HG02610 (cell line): Measurements from ENCODE around the gene FCN2.
"Not testable (repeated sequence)": the region's sequence is repeated elsewhere in the genome, so short reads cannot be mapped to it uniquely, and the experiment has no call there.

ENCODE experiments used
- ATAC-seq: cut with Tn5 transposase; IDR thresholded peaks from one replicate; pipeline ENCODE4 v1.9.1; 2021; ENCODE audit warnings: mild to moderate bottlenecking, moderate library complexity; ENCODE audit not compliant: unreplicated experiment

The FCN2 gene

GRCh38 chr9:134847138-134847537 is 33.5 kb upstream of the FCN2 start:
- no peak for ATAC-seq

DNA sequence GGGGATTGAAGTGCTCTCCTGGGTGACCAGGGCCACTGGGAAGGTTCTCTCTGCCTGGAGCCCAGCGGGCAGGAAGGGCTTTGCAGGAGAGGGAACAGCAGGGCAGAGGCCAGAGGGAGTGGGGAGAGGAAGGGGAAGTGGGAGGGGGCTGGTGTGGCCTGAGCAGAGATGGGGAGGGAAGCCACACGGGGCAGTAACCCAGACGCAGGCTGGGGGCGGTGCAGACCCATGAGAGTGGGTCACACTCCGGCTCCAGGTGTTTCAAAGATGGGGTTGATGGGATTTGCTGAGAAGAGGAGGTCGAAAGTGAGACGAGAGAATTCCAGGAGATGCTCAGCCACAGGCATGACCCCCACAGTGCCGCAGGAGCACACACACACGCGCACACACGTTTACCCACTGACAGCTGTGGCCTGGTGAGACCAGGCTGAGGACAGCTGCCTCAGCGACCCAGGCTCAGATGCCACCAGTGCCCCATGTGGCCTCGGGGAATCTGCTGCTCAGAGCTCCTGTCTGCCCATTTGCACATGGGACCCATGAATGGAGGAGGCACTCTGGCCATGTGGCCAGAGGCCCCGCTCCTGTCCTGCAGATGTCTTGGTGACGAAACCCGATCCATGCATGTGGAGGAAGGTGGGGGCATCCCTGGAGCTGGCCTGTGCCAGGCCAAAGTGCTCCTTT is 32.7 kb upstream of the FCN2 start:
- ATAC-seq = no peak

DNA sequence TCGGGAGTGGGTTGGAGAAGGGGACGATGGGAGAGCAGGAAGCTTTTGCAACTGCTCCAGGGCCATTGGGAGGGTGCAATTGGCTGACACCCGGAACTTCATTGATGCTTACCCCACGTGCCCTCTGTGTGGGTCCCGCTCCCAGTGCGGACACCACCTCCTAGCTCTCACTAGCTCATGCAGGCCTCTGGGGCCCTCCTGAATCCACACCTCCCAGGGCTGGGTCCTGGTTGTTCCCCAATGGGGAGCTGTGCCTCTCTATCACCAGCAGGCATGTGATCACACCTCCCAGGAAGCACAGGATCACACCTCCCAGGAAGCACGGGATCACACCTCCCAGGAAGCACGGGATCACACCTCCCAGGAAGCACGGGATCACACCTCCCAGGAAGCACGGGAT is 32.1 kb upstream of the FCN2 start:
- ATAC-seq = no peak

DNA sequence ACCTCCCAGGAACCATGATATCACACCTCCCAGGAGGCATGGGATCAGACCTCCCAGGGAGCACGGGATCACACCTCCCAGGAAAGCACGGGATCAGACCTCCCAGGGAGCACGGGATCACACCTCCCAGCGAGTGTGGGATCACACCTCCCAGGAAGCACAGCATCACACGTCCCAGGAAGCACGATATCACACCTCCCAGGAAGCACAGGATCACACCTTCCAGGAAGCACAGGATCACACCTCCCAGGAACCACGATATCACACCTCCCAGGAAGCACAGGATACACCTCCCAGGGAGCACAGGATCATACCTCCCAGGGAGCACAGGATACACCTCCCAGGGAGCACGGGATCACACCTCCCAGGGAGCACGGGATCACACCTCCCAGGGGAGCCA is 30.0 kb upstream of the FCN2 start:
- no peak for ATAC-seq

DNA sequence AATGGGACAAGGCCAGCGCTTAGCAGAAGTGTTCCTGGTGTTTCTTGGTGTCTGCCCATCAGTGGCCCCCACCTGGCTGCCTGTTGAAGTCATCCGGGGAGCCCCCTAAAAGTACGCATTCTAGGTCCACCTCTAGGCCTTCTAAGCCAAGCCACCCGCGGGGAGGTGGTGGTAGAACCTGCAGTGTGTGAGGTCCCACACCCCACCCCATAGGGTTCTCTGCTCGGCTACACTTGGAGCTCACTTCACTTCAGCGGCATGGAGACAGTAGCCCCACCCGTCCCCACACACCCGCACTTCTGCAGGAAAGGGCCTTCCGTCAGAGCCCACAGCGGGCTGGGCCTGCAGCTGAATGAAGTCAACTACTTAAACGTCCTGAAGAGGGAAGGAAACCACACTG is 29.6 kb upstream of the FCN2 start:
- no peak for ATAC-seq

GRCh38 chr9:134852906-134853654 is 27.5 kb upstream of the FCN2 start:
- no peak for ATAC-seq

- no peak for ATAC-seq
These were observed 26.7 kb upstream of the FCN2 start for GRCh38 chr9:134853893-134854292.

DNA sequence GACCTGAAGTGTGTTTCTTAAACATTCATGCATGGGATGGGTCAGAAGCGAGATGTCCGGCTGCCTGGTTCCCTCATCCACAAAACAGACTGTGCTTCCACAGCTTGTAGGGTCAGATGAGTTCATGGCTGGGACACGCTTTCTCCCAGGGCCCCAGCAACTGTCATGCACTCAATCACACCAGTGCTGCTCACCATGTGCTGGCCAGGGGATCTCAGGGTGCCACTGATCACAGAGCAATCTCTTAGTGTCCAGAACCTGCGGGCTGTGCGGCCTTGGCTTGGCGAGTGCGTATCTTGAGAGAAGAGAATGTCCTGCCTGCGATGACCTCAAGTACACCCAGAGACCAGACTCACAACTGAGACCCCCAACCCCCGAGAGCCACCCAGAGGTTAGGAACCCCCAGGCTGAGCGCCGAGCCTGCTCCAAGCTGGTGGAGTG is 26.0 kb upstream of the FCN2 start:
- ATAC-seq = no peak

GRCh38 chr9:134855231-134855899 is 25.2 kb upstream of the FCN2 start:
- no peak for ATAC-seq

DNA sequence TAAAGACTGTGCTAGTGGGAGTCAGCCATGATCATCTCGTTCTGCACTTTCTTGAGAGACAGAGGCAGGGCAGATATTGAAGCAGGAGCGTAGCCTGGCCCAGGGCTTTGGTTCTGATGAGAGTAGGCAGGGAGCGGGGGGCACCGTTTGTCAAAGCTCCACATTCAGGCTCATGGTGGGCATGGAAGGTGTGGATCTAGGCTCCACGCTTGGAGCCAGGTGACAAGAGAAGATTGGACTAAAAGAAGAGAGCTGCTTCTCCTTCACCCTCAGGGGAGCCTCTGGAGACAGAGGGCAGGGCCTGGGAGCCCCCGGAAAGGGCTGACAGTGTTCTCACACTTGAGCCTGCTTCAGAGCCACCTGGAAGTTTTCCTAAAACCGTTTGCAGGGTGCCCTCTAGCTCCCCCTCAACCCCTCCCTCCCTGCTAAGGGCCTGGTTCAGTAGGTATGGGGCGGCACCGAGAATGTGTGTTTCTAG is 24.7 kb upstream of the FCN2 start:
- no peak for ATAC-seq

GRCh38 chr9:134857451-134857850 is 23.2 kb upstream of the FCN2 start:
- not testable (repeated sequence) for ATAC-seq

DNA sequence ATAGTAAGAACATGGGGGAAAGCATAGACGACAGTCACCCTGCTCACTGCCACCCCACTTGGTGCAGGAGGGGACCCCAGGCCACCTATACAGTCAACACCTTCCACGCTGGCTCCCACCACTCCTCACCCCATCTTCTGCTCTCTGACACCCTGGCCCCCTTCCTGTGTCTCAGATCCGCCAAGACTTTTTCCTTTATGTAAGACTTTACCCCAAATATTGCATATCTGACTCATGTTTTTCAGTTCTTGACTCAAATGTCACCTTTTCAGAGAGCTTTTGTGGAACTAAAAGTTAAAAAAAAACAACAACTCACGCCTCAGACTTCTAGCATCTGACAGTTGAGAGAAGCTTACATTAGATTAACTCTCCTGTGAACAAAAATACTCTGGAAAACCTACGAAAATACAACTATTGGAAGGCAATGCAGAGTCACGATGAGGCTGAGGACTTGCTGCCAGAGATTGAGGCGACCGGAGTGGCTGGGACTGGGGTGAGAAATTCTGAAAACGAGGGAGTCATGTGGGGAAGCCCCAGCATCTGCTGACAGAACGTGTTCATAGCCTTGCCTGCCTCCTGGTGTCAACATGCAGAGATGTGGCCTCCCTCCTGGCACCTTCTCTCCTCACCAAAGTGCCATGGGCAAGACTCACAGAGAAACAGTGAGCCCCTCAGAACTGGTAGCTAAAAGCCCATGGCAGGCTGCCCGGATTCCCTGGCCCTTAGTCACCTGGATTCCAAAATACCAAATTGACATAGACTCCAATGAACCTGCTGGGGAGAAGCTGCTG is 22.4 kb upstream of the FCN2 start:
- ATAC-seq = peak; percentile 76

- ATAC-seq = no peak
These were observed 20.1 kb upstream of the FCN2 start for GRCh38 chr9:134860510-134860909.

DNA sequence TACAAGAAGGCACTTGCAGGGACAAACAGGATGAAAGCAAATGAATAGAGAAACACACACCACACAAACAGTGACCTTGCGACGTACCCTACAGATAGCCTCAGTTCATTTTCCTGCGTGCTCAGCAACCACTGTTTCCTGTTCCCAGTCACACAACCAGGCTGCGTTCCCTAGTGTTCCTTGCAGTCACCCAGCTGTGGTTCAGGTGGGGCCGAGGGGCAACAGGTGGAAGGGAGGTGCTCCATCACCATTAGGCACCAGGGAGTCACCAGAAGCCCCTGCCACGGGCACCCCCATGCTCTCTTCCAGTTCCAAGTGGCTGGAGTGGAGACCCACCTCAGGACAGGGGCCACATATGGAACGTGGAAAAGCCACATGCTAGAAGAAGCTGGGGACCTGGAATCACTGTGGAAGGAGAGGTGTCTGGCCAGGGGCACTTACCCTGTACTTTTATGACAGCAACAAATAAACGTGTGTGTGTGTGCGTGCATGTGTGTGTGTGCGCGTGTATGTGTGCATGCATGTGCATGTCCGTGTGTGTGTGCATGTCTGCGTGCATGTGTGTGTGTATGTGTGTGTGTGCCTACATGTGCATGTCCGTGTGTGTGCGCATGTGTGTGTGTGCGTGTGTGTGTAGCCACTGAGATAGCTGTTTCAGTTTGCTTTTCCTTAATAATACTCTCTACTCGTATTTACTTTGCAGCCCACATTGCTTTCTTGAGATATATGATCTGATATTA is 18.8 kb upstream of the FCN2 start:
- no peak for ATAC-seq

DNA sequence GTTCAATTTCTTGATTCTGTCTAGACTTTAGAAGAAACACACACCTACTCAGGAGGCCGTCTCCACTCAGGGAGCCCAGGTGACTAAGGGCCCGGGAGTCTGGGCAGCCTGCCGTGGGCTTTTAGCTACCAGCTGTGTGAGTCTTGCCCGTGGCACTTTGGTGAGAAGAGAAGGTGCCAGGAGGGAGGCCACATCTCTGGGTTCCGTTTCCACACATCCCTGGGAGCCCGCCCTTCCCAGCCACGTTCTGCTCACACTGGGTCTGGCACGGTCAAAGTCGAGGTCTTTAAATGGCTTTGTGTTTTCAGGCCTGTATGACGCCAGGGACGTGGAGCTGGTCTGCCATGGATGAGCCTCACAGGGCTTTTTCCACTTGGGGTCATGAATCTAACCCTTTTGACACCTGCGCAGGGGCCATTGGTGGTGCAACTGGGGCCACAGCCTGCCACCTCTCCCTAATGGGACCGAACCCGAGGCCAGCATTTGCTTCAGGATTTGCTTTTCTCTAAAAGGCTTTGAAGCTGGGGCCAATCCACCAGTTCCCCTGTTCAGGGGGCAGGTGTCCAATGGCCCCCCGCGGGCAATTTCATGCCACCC is 17.2 kb upstream of the FCN2 start:
- no peak for ATAC-seq

DNA sequence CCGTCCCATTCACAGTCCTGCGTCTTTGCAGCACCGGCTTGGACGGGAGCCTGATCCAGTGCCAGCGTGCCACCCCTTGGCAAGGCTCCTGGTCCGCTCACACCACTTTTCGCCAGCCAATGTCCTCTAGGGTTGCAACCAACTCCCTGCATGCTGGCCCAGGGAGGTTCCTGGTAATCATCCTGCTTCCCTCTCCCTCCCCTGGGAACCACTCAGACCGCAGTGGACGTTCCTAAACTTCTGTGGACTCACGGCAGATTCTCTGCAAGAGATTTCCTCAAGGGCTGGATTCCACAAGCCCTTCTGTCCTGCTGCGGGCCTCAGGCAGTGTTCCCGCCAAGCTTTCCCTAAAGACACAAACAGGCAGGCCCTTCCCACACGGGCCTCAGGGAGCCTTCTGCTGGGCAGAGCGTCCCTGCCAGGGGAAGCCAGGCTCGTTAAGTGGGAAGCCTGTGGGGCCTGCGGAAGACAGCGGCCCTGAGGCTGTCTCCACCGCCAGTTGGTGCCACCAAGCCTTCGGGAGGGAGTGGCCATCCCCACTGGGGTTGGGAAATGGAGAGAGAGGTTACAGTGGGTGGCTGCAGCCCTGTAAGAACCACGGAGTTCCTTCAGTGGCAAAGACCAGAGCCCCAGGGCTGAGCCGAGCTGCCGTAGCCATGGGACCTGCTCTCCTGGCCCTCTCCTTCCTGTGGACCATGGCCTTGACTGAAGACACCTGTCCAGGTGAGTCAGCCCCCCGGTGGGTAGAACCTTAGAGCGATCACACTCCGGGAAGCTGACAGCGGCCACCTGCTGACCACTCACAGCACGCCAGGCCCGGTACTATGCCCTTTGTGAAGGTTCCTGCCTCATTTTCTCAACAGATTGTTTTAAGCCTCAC is 16.4 kb upstream of the FCN2 start:
- ATAC-seq = no peak

- ATAC-seq = no peak
These were observed 15.8 kb upstream of the FCN2 start for GRCh38 chr9:134864821-134865190.

DNA sequence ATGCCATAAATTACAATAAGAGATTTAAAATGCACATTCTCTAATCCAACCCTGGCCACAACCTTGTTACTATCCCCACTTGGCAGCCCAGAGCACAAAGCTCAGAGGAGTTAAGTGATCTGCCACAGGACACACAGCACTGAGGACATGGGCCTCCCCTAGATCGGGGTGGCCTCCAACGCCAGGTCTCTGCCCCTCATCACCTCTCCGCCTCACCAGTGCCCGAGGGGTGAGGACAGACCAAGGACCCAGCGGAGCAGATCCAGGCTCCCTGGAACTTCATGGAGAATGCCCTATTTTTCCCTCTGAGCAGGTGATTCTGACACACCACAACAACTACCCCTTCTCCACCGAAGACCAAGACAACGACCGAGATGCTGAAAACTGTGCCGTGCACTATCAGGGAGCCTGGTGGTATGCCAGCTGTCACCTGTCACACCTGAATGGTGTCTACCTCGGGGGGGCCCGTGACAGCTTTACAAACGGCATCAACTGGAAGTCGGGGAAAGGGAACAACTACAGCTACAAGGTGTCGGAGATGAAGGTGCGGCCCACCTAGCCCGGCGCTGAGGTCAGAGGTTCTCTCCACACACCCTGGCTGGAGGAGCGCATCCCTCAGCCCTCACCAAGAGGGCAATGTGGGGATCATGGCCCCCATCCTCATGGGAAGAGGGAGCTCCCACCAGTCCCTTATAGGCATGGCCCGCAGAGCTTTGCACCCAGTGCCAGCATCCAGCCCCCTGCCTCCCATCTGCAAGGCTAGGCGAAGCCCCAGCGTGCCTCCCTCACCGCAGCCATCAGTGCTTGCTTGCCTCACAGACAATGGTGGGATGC is 12.5 kb upstream of the FCN2 start:
- no peak for ATAC-seq
